ENCODE results near the gene UGT1A9. TPM values are rescaled to one million over a fixed set of nuclear protein-coding genes. Genes with fewer than 3 reads are reported as not detected.

UGT1A9 gene
- total and polyA plus RNA-seq, 2 of the 13 experiments (the other 11 are each of a cell fraction or from before 2014, with no cell fraction given): 0.07 TPM; not detected in 1

- TF ChIP-seq TRAFD1 (CRISPR knock-in tag; IDR thresholded peaks at IDR 0.05; ENCODE audit: borderline replicate concordance): peak; percentile 79; the same call in 1 of the 2 replicates
- TF ChIP-seq ATF2 (CRISPR knock-in tag; IDR thresholded peaks at IDR 0.05): 0 out of 2 replicates have a peak, but pooled peaks have one; percentile 41
- peak; percentile 67 for TF ChIP-seq SKIL (CRISPR knock-in tag; IDR thresholded peaks at IDR 0.05; ENCODE audit: borderline replicate concordance)
- TF ChIP-seq ZNF205 (CRISPR knock-in tag; IDR thresholded peaks at IDR 0.05): peak; percentile 69
- peak; percentile 94 for TF ChIP-seq ELF3 (CRISPR knock-in tag; IDR thresholded peaks at IDR 0.05)
- peak; percentile 52; the same call in 1 of the 2 replicates for TF ChIP-seq ZNF772 (CRISPR knock-in tag; IDR thresholded peaks at IDR 0.05)
- peak; percentile 91 for TF ChIP-seq YY1 (IDR thresholded peaks at IDR 0.05; ENCODE audit: insufficient read depth, insufficient replicate concordance, low read depth, low read length)
- peak; percentile 58; the same call in 1 of the 2 replicates for TF ChIP-seq MEF2D (CRISPR knock-in tag; IDR thresholded peaks at IDR 0.05)
- TF ChIP-seq THAP9 (CRISPR knock-in tag; IDR thresholded peaks at IDR 0.05; ENCODE audit: borderline replicate concordance): peak; percentile 62; the same call in 1 of the 2 replicates
- TF ChIP-seq HHEX (CRISPR knock-in tag; IDR thresholded peaks at IDR 0.05): 0 out of 2 replicates have a peak, but pooled peaks have one; percentile 30
- TF ChIP-seq ZNF589 (CRISPR knock-in tag; conservative IDR thresholded peaks at IDR 0.05): peak; percentile 58; the same call in 1 of the 2 replicates
- peak; percentile 52 for TF ChIP-seq NR2F6 (IDR thresholded peaks at IDR 0.05)
- TF ChIP-seq NR2F6 (CRISPR knock-in tag; IDR thresholded peaks at IDR 0.05): 0 out of 2 replicates have a peak, but pooled peaks have one; percentile 6
- TF ChIP-seq ZNF710 (CRISPR knock-in tag; IDR thresholded peaks at IDR 0.05; ENCODE audit: borderline replicate concordance): 0 out of 2 replicates have a peak, but pooled peaks have one; percentile 12
- peak; percentile 21; the same call in 1 of the 2 replicates for TF ChIP-seq THRA (CRISPR knock-in tag; IDR thresholded peaks at IDR 0.05; ENCODE audit: borderline replicate concordance)
- TF ChIP-seq ZNF790 (CRISPR knock-in tag; IDR thresholded peaks at IDR 0.05; ENCODE audit: borderline replicate concordance): peak; percentile 66; the same call in 1 of the 2 replicates
Observed at GRCh38 chr2:233736868-233737653, 65.4 kb downstream of the UGT1A9 start (continued).
